ENCODE data around the gene TMC6.
"Not testable (repeated sequence)": the region's sequence is repeated elsewhere in the genome, so short reads cannot be mapped to it uniquely, and the experiment has no call there.

Gene TMC6

GRCh38 chr17:78110363-78111015 is 18.1 kb downstream of the TMC6 start:
- DNase-seq (ENCODE audit: low spot score) = no peak

GRCh38 chr17:78109489-78109761 is 19.1 kb downstream of the TMC6 start:
- DNase-seq (ENCODE audit: low spot score) = no peak

DNA sequence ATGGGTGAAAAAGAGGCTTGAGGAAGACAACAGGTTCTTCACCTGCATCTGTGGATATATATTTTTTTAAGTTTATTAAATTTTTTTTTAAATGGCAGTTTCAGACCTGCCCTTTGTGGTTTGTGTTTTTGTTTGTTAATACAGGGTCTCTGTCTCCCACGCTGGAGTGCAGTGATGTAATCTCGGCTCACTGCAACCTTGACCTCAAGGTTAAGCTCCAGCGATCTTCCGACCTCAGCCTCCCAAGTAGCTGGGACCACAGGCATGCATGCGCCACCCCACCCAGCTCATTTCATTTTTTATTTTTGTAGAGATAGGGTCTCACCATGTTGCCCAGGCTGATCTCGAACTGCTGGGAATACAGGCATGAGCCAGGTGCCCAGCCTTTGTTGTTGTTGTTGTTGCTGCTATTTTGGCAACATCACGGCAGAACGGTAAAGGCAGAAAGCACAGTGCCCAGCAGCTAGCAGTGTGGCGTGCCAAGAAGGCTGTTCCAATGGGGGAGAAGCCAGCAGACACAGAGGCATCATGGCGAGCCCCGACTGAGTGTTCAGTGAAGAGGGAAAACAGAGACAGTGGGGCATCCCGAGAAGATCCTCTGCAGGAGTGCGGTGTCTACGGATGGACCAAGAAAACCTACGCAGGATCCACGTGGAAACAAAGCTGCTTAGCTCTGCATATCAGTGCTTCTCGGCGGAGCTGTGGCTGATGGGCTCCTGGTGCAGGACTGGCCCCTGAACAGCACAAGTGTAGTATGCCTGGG is 19.6 kb downstream of the TMC6 start:
- DNase-seq (ENCODE audit: low spot score) = no peak

GRCh38 chr17:78107976-78108725 is 20.4 kb downstream of the TMC6 start:
- DNase-seq (ENCODE audit: low spot score) = no peak

GRCh38 chr17:78107457-78107856 is 21.1 kb downstream of the TMC6 start:
- no peak for DNase-seq (ENCODE audit: low spot score)

DNA sequence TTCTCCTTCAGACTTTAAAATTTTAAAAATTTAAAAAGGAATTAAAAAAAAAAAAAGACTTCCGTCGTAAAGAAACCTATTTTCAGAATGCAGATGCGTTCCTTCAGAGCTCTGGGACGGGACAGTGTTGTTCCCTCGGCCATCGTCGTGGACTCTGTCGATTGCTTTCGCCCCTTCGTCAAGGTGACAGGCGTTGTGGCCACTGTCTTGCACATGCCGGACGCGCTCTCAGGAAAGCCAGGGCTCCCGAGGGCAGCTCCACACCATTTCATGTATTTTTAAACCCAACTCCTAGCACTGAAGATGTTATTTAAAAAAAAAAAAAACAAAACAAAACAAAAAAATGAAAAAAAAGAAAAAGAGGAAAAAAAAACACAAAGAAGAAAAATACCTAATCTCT is 22.3 kb downstream of the TMC6 start:
- no peak for DNase-seq (ENCODE audit: low spot score)

- DNase-seq (ENCODE audit: low spot score) = no peak
These were observed 23.0 kb downstream of the TMC6 start for GRCh38 chr17:78105551-78105950.

DNA sequence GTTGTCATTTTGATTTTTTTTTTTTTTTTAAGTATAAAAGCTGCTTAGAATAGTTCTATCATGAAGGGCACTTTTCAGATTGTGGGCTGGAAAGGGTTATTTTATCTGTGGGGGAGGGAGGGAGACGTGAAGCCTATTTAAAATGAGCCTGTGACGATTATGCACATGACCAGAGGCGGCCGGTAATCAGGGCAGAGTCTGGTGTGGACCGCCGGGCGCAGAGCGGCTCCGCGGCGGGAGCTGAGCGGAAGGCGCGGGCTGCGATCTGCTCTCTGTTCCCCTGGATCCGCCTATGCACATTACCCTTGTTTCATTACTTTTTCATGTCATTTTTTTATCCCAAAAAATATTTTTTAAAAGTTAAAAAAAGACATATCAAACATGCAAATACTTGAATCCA is 23.5 kb downstream of the TMC6 start:
- no peak for DNase-seq (ENCODE audit: low spot score)

DNA sequence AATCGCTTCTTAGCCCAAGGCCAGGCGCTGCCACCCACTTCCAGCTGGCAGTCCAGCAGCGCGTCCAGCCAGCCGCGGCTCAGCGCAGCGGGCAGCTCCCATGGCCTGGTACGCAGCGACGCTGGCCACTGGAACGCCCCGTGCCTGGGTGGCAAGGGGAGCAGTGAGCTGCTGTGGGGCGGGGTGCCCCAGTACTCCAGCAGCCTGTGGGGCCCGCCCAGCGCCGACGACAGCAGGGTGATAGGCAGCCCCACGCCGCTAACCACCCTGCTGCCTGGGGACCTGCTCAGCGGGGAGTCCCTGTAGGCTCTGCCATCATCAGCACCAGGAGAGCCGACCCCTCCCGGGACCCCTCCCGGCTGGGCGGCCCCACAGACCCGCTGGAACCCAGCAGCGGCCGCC is 24.0 kb downstream of the TMC6 start:
- DNase-seq (ENCODE audit: low spot score) = no peak

DNA sequence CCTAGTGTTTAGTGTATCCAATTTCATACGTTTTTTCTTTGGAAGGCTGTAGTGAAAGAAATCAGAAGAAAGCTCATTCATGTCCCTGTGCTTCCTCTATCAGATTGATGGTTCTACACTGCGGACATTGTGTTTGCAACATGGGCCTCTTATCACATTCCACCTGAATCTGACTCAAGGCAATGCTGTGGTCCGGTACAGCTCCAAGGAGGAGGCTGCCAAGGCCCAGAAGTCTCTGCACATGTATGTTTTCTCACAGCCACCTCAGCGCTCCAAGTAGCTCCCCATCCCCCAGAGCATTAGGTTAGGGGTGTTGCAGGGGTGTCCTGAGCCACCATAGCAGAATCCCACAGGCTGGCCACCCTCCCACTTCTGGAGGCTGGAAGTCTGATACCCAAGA is 25.2 kb downstream of the TMC6 start:
- no peak for DNase-seq (ENCODE audit: low spot score)

DNA sequence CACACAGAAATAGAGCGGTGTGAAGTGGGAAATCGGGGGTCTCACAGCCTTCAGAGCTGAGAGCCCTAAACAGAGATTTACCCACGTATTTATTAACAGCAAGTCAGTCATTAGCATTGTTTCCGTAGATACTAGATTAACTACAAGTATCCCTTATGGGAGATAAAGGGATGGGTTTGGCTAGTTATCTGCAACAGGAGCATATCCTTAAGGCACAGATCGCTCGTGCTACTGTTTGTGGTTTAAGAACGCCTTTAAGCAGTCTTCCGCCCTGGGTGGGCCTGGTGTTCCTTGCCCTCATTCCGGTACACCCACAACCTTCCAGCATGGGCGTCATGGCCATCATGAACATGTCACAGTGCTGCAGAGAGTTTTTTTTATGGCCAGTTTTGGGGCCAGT is 27.0 kb downstream of the TMC6 start:
- DNase-seq (ENCODE audit: low spot score) = no peak

DNA sequence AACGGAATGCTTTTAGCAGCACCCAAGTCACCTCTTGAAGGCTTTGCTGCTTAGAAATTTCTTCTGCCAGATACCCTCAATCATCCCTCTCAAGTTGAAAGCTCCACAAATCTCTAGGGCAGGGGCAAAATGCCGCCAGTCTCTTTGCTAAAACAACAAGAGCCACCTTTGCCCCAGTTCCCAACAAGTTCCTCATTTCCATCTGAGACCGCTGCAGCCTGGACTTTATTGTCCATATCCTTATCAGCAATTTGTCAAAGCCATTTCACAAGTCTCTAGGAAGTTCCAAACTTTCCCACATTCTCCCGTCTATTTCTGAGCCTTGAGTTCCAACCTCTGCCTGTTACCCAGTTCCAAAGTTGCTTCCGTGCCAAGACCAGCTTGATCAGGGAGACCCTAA is 27.4 kb downstream of the TMC6 start:
- no peak for DNase-seq (ENCODE audit: low spot score)

DNA sequence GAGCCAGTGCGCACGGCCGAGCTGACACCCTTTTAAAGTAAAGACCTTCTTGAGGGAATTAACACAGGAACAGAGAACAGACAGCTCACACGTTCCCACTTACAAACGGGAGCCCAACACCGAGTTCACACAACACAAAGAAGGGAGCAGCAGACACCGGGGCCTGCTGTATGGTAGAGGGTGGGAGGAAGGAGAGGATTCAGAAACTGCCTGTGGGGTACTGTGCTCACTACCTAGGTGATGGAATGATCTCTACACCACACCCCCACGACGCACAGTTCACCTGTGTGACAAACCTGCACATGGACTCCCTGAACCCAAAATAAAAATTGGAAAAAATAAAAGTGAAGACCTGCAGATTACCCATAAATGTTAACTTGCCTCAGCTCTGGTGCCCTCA is 32.5 kb downstream of the TMC6 start:
- no peak for DNase-seq (ENCODE audit: low spot score)

GRCh38 chr17:78095035-78095434 is 33.5 kb downstream of the TMC6 start:
- DNase-seq (ENCODE audit: low spot score) = no peak

DNA sequence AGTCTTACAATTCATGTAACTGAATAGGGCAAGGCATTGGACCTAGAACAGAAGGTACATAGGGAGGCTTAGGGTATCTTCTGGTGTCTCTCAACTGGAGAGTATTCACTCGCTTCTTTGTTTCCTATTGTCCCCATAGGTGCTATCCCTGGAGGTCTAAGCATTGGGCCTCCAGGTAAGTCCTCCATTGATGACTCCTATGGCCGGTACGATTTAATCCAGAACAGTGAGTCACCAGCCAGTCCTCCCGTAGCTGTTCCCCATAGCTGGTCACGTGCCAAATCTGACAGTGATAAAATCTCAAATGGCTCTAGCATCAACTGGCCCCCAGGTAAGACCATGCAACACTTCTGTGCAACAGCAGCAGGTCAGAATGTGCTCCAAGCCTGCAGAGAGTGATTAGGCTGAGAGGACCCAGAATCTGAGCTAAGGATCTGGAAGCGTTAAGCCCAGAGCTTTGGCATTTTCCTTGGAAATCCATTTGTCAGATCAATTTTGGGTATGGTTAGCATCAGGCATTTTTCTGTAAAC is 35.7 kb downstream of the TMC6 start:
- no peak for DNase-seq (ENCODE audit: low spot score)

- DNase-seq (ENCODE audit: low spot score) = no peak
These were observed 38.8 kb downstream of the TMC6 start for GRCh38 chr17:78089576-78090281.

- DNase-seq (ENCODE audit: low spot score) = no peak
These were observed 40.0 kb downstream of the TMC6 start for GRCh38 chr17:78088529-78088928.

GRCh38 chr17:78086740-78087139 is 41.8 kb downstream of the TMC6 start:
- DNase-seq (ENCODE audit: low spot score) = no peak

GRCh38 chr17:78082988-78083387 is 45.6 kb downstream of the TMC6 start:
- no peak for DNase-seq (ENCODE audit: low spot score)

GRCh38 chr17:78082355-78082872 is 46.1 kb downstream of the TMC6 start:
- DNase-seq (ENCODE audit: low spot score) = not testable (repeated sequence)

DNA sequence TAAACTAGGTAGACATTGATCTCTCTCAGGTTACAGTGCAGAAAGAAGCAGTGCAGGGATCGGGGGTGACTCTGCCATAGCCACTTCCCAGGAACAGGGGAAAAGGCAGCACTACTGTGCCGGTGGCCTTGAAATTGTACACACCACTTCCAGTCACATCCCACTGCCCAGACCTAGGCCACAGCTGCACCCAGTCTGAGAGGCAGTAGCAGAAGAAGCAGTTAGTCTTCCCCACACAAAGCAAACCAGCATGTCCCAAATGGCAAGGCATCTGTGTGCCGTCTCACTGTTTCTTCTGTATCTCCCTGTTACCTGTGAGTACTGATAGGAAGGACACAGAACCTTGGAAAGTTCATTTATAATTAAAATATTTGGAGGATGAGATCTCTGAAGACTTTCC is 47.0 kb downstream of the TMC6 start:
- DNase-seq (ENCODE audit: low spot score) = no peak

DNA sequence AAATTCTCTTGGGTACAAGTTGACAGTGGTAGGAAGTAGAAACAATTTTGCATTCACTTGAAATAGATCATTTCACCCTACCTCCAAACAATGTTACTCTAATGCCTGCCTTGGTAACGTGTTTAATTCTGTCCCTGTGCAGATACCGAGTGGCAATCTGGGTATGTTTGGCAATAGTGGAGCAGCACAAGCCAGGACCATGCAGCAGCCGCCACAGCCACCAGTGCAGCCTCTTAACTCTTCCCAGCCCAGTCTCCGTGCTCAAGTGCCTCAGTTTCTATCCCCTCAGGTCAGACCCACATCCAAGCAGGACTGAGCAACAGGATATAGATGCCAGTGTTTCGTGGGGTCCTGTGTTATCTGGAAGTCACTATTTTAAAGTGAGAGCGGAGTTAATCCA is 49.3 kb downstream of the TMC6 start:
- DNase-seq (ENCODE audit: low spot score) = no peak

All from SW480 (cell line).